HEK293 (cell line): Measurements from ENCODE around the gene AIG1.

Experiments
- CTCF ChIA-PET: fragments of 350-600 bp; formaldehyde crosslinking; extraction: SDS; loops from one replicate; lab custom pipeline; 2021; ENCODE audit warnings: antibody characterized with exemption; lab: Yijun Ruan, JAX
- POLR2A ChIA-PET: fragments of 300-600 bp; formaldehyde crosslinking; extraction: SDS; loops from one replicate; lab custom pipeline; 2020; ENCODE audit warnings: antibody characterized with exemption, inconsistent platforms; lab: Yijun Ruan, JAX
- H3K27ac ChIP-seq: fragments of 200-500 bp; sonication (Bioruptor generic); 2 replicates; pipeline ENCODE4 v1.5.1; 2014; ENCODE audit warnings: low read depth, low read length, control low read depth, inconsistent platforms; ENCODE audit errors: extremely low read depth
- H3K36me3 ChIP-seq, 2 experiments: fragments of 200-500 bp in 1 of 2; sonication (Bioruptor generic) in 1 of 2; 1 replicate in 1 of 2; 2 replicates in 1 of 2; pipeline ENCODE4 v1.5.1; 2014 to 2017; ENCODE audit warnings: inconsistent platforms in 2 of 2, low read length in 2 of 2; ENCODE audit not compliant: control insufficient read depth in 2 of 2, insufficient read depth in 1 of 2
- H3K4me1 ChIP-seq: fragments of 200-500 bp; sonication (Bioruptor generic); 2 replicates; pipeline ENCODE4 v1.5.1; 2014; ENCODE audit warnings: mild to moderate bottlenecking, low read length, inconsistent platforms; ENCODE audit not compliant: control insufficient read depth, insufficient read depth
- H3K4me3 ChIP-seq: 2 replicates; pipeline ENCODE4 v1.5.1; 2011; ENCODE audit warnings: low read depth, mild to moderate bottlenecking, control low read depth, low read length, moderate library complexity
- H3K9me3 ChIP-seq: fragments of 200-500 bp; sonication (Bioruptor generic); 2 replicates; pipeline ENCODE4 v1.5.1; 2014; ENCODE audit warnings: low read depth, low read length, inconsistent platforms; ENCODE audit not compliant: control insufficient read depth, insufficient read depth
- IKZF3 ChIP-seq: fragments of 450-650 bp; IDR thresholded peaks from 2 replicates; pipeline ENCODE4 v1.5.0; 2018; ENCODE audit warnings: missing biosample characterization, mild to moderate bottlenecking, missing genetic modification characterization, moderate library complexity
- KLF8 ChIP-seq: fragments of 450-650 bp; formaldehyde crosslinking; IDR thresholded peaks from 2 replicates; pipeline ENCODE4 v1.5.1; 2016; ENCODE audit warnings: missing biosample characterization, missing genetic modification characterization
- PATZ1 ChIP-seq: fragments of 450-650 bp; formaldehyde crosslinking; IDR thresholded peaks from 2 replicates; pipeline ENCODE4 v1.5.1; 2016; ENCODE audit warnings: missing biosample characterization, missing genetic modification characterization
- ZBTB10 ChIP-seq: fragments of 450-650 bp; formaldehyde crosslinking; IDR thresholded peaks from 2 replicates; pipeline ENCODE4 v1.5.1; 2016; ENCODE audit warnings: missing biosample characterization, missing genetic modification characterization
- ZNF133 ChIP-seq: fragments of 450-650 bp; formaldehyde crosslinking; IDR thresholded peaks from 2 replicates; pipeline ENCODE4 v1.5.1; 2016; ENCODE audit warnings: missing biosample characterization, missing genetic modification characterization
- ZNF155 ChIP-seq: fragments of 450-650 bp; formaldehyde crosslinking; IDR thresholded peaks from 2 replicates; pipeline ENCODE4 v1.5.1; 2016; ENCODE audit warnings: missing biosample characterization, missing genetic modification characterization
- ZNF169 ChIP-seq: fragments of 450-650 bp; formaldehyde crosslinking; IDR thresholded peaks from 2 replicates; pipeline ENCODE4 v1.5.1; 2016; ENCODE audit warnings: missing biosample characterization, missing genetic modification characterization
- ZNF2 ChIP-seq: fragments of 450-650 bp; formaldehyde crosslinking; IDR thresholded peaks from 2 replicates; pipeline ENCODE4 v1.5.1; 2016; ENCODE audit warnings: missing biosample characterization, missing genetic modification characterization
- ZNF23 ChIP-seq: fragments of 450-650 bp; formaldehyde crosslinking; IDR thresholded peaks from 2 replicates; pipeline ENCODE4 v1.5.1; 2016; ENCODE audit warnings: missing biosample characterization, missing genetic modification characterization, borderline replicate concordance
- ZNF280C ChIP-seq: fragments of 450-650 bp; formaldehyde crosslinking; IDR thresholded peaks from 2 replicates; pipeline ENCODE4 v1.5.1; 2016; ENCODE audit warnings: missing biosample characterization, missing genetic modification characterization
- ZNF335 ChIP-seq: fragments of 450-650 bp; formaldehyde crosslinking; conservative IDR thresholded peaks from 2 replicates; pipeline ENCODE4 v1.5.1; 2016; ENCODE audit warnings: missing biosample characterization, missing genetic modification characterization
- ZNF354C ChIP-seq: fragments of 450-650 bp; formaldehyde crosslinking; IDR thresholded peaks from 2 replicates; pipeline ENCODE4 v1.5.1; 2016; ENCODE audit warnings: missing biosample characterization, missing genetic modification characterization, low read depth, borderline replicate concordance
- ZNF423 ChIP-seq: fragments of 450-650 bp; formaldehyde crosslinking; IDR thresholded peaks from 2 replicates; pipeline ENCODE4 v1.5.1; 2016; ENCODE audit warnings: missing biosample characterization, missing genetic modification characterization
- ZNF426 ChIP-seq: fragments of 450-650 bp; formaldehyde crosslinking; IDR thresholded peaks from 2 replicates; pipeline ENCODE4 v1.5.1; 2017; ENCODE audit warnings: missing biosample characterization, missing genetic modification characterization, mild to moderate bottlenecking, inconsistent platforms, moderate library complexity
- ZNF488 ChIP-seq: fragments of 450-650 bp; formaldehyde crosslinking; IDR thresholded peaks from 2 replicates; pipeline ENCODE4 v1.5.1; 2016; ENCODE audit warnings: missing biosample characterization, missing genetic modification characterization
- ZNF521 ChIP-seq: fragments of 450-650 bp; formaldehyde crosslinking; IDR thresholded peaks from 2 replicates; pipeline ENCODE4 v1.5.1; 2017; ENCODE audit warnings: missing biosample characterization, mild to moderate bottlenecking, missing genetic modification characterization
- ZNF530 ChIP-seq: fragments of 450-650 bp; formaldehyde crosslinking; IDR thresholded peaks from 2 replicates; pipeline ENCODE4 v1.5.1; 2016; ENCODE audit warnings: low read depth, missing biosample characterization, missing genetic modification characterization
- ZNF600 ChIP-seq: fragments of 450-650 bp; formaldehyde crosslinking; IDR thresholded peaks from 2 replicates; pipeline ENCODE4 v1.5.1; 2016; ENCODE audit warnings: missing biosample characterization, missing genetic modification characterization
- ZNF660 ChIP-seq: fragments of 450-650 bp; IDR thresholded peaks from 2 replicates; pipeline ENCODE4 v1.5.1; 2018; ENCODE audit warnings: missing biosample characterization, mild to moderate bottlenecking, missing genetic modification characterization
- ZNF701 ChIP-seq: fragments of 450-650 bp; formaldehyde crosslinking; IDR thresholded peaks from 2 replicates; pipeline ENCODE4 v1.5.1; 2016; ENCODE audit warnings: missing biosample characterization, missing genetic modification characterization
- ZNF704 ChIP-seq: fragments of 450-650 bp; formaldehyde crosslinking; IDR thresholded peaks from 2 replicates; pipeline ENCODE4 v1.5.1; 2016; ENCODE audit warnings: missing biosample characterization, missing genetic modification characterization
- ZNF792 ChIP-seq: fragments of 450-650 bp; formaldehyde crosslinking; IDR thresholded peaks from 2 replicates; pipeline ENCODE4 v1.5.1; 2016; ENCODE audit warnings: missing biosample characterization, missing genetic modification characterization
- ZNF843 ChIP-seq: fragments of 450-650 bp; formaldehyde crosslinking; IDR thresholded peaks from 2 replicates; pipeline ENCODE4 v1.5.1; 2016; ENCODE audit warnings: missing biosample characterization, missing genetic modification characterization

The AIG1 gene

GRCh38 chr6:143192766-143193165 is 132.1 kb downstream of the AIG1 start:
- CTCF ChIA-PET = interaction anchor here (1.0 to 1.3 kb wide), 2 partner anchors 235 to 500 kb away, joined by 3 to 4 read pairs; no protein-coding TSS in a partner anchor
- H3K9me3 ChIP-seq = no peaks in the 10 kb centered on the region
- H3K4me1 ChIP-seq = peaks cover 5% of the 10 kb centered on the region
- no peak for TF ChIP-seq ZNF488 (tag by site-specific recombination)
- no peak for TF ChIP-seq ZNF530 (tag by site-specific recombination)
- TF ChIP-seq PATZ1 (tag by site-specific recombination) = no peak
- no peak for TF ChIP-seq IKZF3 (tag by site-specific recombination)
- no peak for TF ChIP-seq ZNF426 (tag by site-specific recombination)
- TF ChIP-seq ZBTB10 (tag by site-specific recombination) = no peak
- no peak for TF ChIP-seq ZNF521
- TF ChIP-seq ZNF792 (tag by site-specific recombination) = no peak
- no peak for TF ChIP-seq ZNF701
- TF ChIP-seq ZNF843 = no peak
- TF ChIP-seq ZNF423 (tag by site-specific recombination) = no peak
- TF ChIP-seq ZNF354C (tag by site-specific recombination) = no peak
- TF ChIP-seq ZNF335 (tag by site-specific recombination) = no peak
- H3K36me3 ChIP-seq = peaks cover 0 to 4% of the 10 kb centered on the region in 2 experiments; a peak in 1 of 3 replicates
- POLR2A ChIA-PET = no interaction called here
- no peak overlapping the region for H3K4me3 ChIP-seq
- no peak overlapping the region for H3K27ac ChIP-seq

GRCh38 chr6:143193571-143194094 is 132.9 kb downstream of the AIG1 start:
- Histone ChIP-seq H3K9me3 (no peaks in the 10 kb centered on the region), H3K4me3 (no peak overlapping the region), H3K27ac (no peak overlapping the region), H3K36me3 (no peaks in the 10 kb centered on the region), H3K4me1 (peaks cover 5% of the 10 kb centered on the region)
- TF ChIP-seq ZNF2 (tag by site-specific recombination) (no peak), ZNF704 (tag by site-specific recombination) (no peak), ZNF169 (tag by site-specific recombination) (no peak), ZNF280C (no peak), ZNF133 (tag by site-specific recombination) (no peak), ZNF155 (tag by site-specific recombination) (no peak), ZNF660 (tag by site-specific recombination) (no peak), KLF8 (tag by site-specific recombination) (no peak), ZNF23 (tag by site-specific recombination) (no peak), ZNF600 (tag by site-specific recombination) (no peak)
- ChIA-PET CTCF (interaction anchor here (0.6 to 1.3 kb wide), 5 partner anchors 16 to 1712 kb away, joined by 3 to 4 read pairs (median 3); no protein-coding TSS in a partner anchor), POLR2A (no interaction called here)
